Ishikawa (cell line): ENCODE measurements around the gene EDARADD.

Source experiments
- CEBPB ChIP-seq: IDR thresholded peaks from 2 replicates; pipeline ENCODE4 v1.6.1; 2012
- CREB1 ChIP-seq: IDR thresholded peaks from 2 replicates; pipeline ENCODE4 v1.6.1; 2012; ENCODE audit warnings: low read depth
- EGR1 ChIP-seq: IDR thresholded peaks from 2 replicates; pipeline ENCODE4 v1.6.1; 2012
- EP300 ChIP-seq: IDR thresholded peaks from 2 replicates; pipeline ENCODE4 v1.6.1; 2012; ENCODE audit warnings: borderline replicate concordance
- FOXM1 ChIP-seq: IDR thresholded peaks from 2 replicates; pipeline ENCODE4 v1.6.1; 2012; ENCODE audit warnings: low read depth, borderline replicate concordance
- MAX ChIP-seq: IDR thresholded peaks from 2 replicates; pipeline ENCODE4 v1.6.1; 2012
- NFIC ChIP-seq: IDR thresholded peaks from 2 replicates; pipeline ENCODE4 v1.6.1; 2012
- RAD21 ChIP-seq: IDR thresholded peaks from 2 replicates; pipeline ENCODE4 v1.6.1; 2012; ENCODE audit warnings: low read depth
- REST ChIP-seq: IDR thresholded peaks from 2 replicates; pipeline ENCODE4 v1.6.1; 2012; ENCODE audit warnings: low read depth, mild to moderate bottlenecking
- TAF1 ChIP-seq: IDR thresholded peaks from 2 replicates; pipeline ENCODE4 v1.6.1; 2012; ENCODE audit warnings: low read depth, mild to moderate bottlenecking
- TCF12 ChIP-seq: IDR thresholded peaks from 2 replicates; pipeline ENCODE4 v1.6.1; 2012; ENCODE audit warnings: low read depth
- TEAD4 ChIP-seq: IDR thresholded peaks from 2 replicates; pipeline ENCODE4 v1.6.1; 2012
- USF1 ChIP-seq: IDR thresholded peaks from 2 replicates; pipeline ENCODE4 v1.6.1; 2012
- YY1 ChIP-seq: IDR thresholded peaks from 2 replicates; pipeline ENCODE4 v1.6.1; 2012; ENCODE audit warnings: low read depth
- ZBTB7A ChIP-seq: IDR thresholded peaks from 2 replicates; pipeline ENCODE4 v1.6.1; 2012; ENCODE audit warnings: low read depth

EDARADD gene

GRCh38 chr1:236469466-236469865 lies 75.4 kb downstream of the EDARADD start:
- no peak for TF ChIP-seq TEAD4
- TF ChIP-seq USF1: no peak
- TF ChIP-seq TAF1: no peak
- no peak for TF ChIP-seq REST
- no peak for TF ChIP-seq EGR1
- no peak for TF ChIP-seq RAD21
- no peak for TF ChIP-seq FOXM1
- TF ChIP-seq CEBPB: no peak
- no peak for TF ChIP-seq EP300

GRCh38 chr1:236471096-236471495 lies 77.0 kb downstream of the EDARADD start:
- TF ChIP-seq USF1: no peak
- TF ChIP-seq YY1: no peak
- no peak for TF ChIP-seq RAD21
- TF ChIP-seq TCF12: no peak
- TF ChIP-seq ZBTB7A: no peak
- TF ChIP-seq CEBPB: no peak
- TF ChIP-seq EP300: no peak
- no peak for TF ChIP-seq TEAD4
- TF ChIP-seq FOXM1: no peak

- TF ChIP-seq EP300: peak; percentile 43; the same call in 1 of the 2 replicates
- TF ChIP-seq TAF1: no peak
- TF ChIP-seq NFIC: peak; percentile 92
- TF ChIP-seq RAD21: no peak
- TF ChIP-seq CEBPB: 0 out of 2 replicates have a peak, but pooled peaks have one; percentile 17
- no peak for TF ChIP-seq USF1
- TF ChIP-seq REST: no peak
- no peak for TF ChIP-seq EGR1
- no peak for TF ChIP-seq ZBTB7A
- no peak for TF ChIP-seq YY1
- TF ChIP-seq FOXM1: no peak
- TF ChIP-seq MAX: no peak
- no peak for TF ChIP-seq CREB1
- TF ChIP-seq TCF12: 0 out of 2 replicates have a peak, but pooled peaks have one; percentile 47
- peak; percentile 38; the same call in 1 of the 2 replicates for TF ChIP-seq TEAD4
Measured at GRCh38 chr1:236471653-236472052, 77.6 kb downstream of the EDARADD start.

- TF ChIP-seq YY1 (no peak), NFIC (no peak), TCF12 (no peak), EGR1 (no peak), CREB1 (no peak), TEAD4 (no peak), ZBTB7A (no peak), EP300 (no peak), CEBPB (no peak), USF1 (no peak), MAX (no peak), REST (no peak)
Measured at GRCh38 chr1:236472850-236473788, 79.0 kb downstream of the EDARADD start.
